ENCODE results near the gene PCAT7.

The PCAT7 gene

DNA sequence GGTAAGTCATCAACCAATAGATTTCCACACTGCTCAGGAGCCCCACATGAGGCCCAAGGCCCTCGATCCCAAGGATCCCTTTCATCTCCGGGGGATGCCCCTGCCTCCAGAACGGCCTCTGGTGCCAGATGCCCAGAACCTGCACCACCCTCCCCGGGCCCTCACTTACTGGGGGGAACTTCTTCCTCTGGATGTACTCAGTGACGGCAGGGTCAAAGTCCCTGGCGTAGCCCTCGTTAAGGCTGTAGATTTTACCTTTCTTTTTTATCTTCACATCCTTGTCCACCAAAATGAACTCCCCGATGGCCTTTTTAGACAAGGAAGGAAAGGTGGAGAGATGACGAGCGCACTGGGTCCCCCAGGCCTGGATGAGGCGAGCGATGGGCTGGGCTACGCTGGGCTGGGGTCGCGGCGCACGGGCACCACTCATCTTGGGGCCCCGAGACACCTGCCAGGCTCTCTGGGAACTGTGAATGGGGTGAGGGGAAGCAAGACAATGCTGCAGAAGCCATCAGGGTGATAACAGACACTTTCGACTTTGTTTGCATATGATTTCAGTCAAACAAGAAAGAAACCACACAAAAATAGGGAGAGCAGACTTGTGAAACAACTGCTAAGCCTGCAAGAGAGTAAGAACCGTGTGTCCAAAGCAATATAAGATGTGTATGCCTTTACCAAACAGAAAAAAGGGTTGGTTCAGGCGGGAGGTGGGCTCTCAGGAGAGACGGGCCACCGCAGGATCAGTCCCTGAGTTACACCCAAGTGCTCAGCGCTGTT is 52.0 kb downstream of the PCAT7 start:
- DNase-seq, result no peak

DNA sequence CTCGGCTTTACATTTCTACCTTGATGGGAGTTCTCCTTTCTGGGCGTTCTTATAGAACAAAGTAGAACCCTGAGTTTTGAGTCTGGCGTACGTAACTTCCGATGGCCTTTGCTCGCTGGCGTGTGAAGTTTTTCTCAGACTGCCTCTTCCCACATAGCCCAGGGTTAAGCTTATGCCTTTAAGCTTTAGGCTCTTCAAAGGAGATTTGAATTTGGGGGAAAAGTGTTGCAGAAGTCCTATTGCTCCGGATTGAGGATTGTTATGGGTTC is 52.5 kb downstream of the PCAT7 start:
- DNase-seq, result no peak

DNA sequence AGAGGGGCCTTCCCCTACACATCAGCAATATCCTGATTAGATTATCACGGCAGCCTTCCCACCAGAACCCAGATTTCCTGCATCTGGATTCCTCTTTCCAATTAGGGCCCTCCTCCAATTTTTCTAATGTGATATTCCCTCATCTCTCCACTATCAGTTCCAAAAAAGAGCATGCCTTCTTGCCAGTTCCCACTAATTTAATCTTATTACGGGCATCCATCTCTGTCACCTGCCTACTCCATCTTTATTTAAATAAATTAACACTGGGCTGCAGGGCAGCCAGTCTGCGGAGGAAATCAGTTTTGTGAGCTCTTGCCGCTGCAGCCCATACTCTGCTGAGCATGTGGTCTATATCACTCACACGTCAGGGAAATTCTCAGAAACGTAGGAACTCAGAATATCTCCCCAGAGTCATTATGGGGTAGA is 55.3 kb downstream of the PCAT7 start:
- no peak for DNase-seq

DNA sequence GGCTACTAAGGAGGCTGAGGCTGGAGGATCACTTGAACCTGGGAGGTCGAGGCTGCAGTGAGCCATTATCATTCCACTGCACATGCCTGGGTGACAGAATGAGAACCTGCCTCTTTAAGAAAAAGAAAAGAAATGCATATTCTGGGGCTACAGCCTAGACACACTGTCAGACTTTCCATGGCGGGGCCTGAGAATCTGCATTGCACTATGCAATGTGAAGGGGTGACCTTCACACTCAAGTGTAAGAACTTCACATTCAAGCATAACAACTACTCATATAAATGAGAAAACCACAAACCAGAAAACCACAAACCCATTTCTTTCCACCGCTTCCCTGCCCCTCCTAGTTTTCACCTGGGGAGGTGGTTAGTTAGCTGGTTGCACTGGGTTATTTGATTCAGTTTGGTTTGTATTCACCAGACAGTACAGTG is 56.8 kb downstream of the PCAT7 start:
- DNase-seq, result no peak

DNA sequence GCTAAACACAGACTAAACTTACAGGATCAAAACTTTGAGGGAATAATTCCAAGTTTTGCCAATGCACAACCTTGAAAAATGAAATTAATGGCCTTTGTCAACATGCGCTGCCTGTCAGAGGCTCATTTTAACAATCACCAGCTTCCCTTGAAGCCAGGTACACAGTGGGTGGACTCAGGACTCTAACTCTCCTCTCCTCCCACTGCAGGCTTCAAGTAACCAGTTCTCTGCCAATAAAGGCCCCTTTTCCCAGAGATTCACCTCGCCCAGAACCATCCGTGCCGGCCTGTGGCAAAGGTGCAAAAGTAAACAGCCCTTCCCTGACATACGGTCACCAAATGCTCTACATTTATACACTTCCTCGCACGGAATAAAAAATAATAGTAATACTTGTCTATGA is 57.2 kb downstream of the PCAT7 start:
- DNase-seq, result no peak

DNA sequence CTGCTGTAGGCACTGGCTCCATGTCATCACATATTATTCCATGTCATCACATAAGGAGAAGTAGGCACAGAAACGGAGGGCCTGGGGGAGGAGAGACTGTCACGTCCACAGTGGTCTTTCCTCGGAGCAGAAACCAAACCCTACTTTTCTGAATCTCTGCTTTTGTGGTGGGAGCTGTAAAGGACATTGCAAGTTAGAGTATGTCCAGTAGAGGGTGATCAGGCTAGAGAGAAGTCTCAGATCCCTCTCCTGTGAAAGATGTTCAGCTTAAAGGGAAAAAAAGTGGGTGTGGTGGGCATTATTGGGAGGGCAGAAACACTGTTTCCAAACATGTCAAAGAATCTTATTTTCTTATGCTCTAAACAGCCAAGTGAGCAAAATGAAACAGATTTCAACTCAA is 58.1 kb downstream of the PCAT7 start:
- no peak for DNase-seq

DNA sequence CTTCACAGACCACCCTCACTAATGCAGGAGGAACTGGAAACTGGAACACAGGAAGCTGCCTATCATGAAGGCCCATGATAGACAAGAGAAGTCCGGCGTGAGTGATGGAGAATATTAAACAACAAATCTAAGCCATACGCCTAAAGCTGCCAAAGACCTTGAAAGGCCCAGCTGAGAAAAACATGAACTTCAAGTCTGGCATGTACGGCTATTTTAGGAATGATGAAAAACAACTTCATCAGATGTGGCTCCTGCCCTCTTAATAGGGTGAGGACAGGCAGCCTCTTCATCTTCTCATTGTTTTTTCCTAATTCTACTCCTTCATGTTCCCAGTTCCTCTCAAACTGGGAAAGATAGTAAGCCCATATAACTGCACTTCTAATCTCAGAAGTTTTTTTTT is 64.1 kb downstream of the PCAT7 start:
- DNase-seq, result no peak
